ENCODE measurements around the gene DCAF7.

The DCAF7 gene

DNA sequence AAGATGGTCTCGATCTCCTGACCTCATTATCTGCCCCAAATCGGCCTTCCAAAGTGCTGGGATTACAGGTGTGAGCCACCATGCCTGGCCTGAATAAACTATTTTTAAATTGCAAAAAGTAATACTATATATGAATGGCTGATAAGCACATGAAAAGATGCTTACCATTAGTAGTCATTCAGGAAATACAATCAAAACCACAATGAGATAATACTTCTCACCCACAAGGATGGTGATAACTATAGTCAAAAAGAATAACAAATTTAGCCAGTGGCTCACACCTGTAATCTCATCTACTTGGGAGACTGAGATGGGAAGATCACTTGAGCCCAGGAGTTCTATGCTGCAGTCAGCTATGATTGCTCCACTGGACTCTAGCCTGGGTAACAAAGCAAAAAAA, 48.0 kb downstream of the DCAF7 start:
- peaks cover 9% of the 10 kb centered on the region for H3K4me1 ChIP-seq (ENCODE audit: insufficient read depth, low read length)
- no peaks in the 10 kb centered on the region for H3K9me3 ChIP-seq (ENCODE audit: insufficient read depth, low read depth, low read length)
- H3K27ac ChIP-seq (ENCODE audit: low read depth, low read length): no peak overlapping the region
- no peak overlapping the region for H3K4me3 ChIP-seq (ENCODE audit: low read length)
- 0 out of 2 replicates have a peak, but pooled peaks cover 1% of the 10 kb centered on the region for H3K36me3 ChIP-seq (ENCODE audit: insufficient read depth, low read length)
- no peak overlapping the region for H3K9ac ChIP-seq (ENCODE audit: low read depth, low read length)
- 93% methylated on average over 2 of the region's 2 CpGs for WGBS
- no peaks in the 10 kb centered on the region for H3K27me3 ChIP-seq (ENCODE audit: insufficient read depth, low read length)

- WGBS: 2% methylated on average over 61 of the region's 61 CpGs
- H3K27me3 ChIP-seq (ENCODE audit: insufficient read depth, low read length): no peaks in the 10 kb centered on the region
- H3K9ac ChIP-seq (ENCODE audit: low read depth, low read length): peak within 1 kb of the TSS; percentile 85
- H3K27ac ChIP-seq (ENCODE audit: low read depth, low read length): peak within 1 kb of the TSS; percentile 49
- peaks cover 9% of the 10 kb centered on the region for H3K4me1 ChIP-seq (ENCODE audit: insufficient read depth, low read length)
- peak within 1 kb of the TSS; percentile 80 for H3K4me3 ChIP-seq (ENCODE audit: low read length)
- peaks cover 17% of the 10 kb centered on the region for H3K36me3 ChIP-seq (ENCODE audit: insufficient read depth, low read length)
- H3K9me3 ChIP-seq (ENCODE audit: insufficient read depth, low read depth, low read length): no peaks in the 10 kb centered on the region
These were observed 50.5 kb downstream of the DCAF7 start, which contains the start of gene TACO1 for GRCh38 chr17:63600569-63601438. Gene TACO1 (plus strand): TSS chr17:63600895. CDS start chr17:63601084, 189 bp downstream.

DNA sequence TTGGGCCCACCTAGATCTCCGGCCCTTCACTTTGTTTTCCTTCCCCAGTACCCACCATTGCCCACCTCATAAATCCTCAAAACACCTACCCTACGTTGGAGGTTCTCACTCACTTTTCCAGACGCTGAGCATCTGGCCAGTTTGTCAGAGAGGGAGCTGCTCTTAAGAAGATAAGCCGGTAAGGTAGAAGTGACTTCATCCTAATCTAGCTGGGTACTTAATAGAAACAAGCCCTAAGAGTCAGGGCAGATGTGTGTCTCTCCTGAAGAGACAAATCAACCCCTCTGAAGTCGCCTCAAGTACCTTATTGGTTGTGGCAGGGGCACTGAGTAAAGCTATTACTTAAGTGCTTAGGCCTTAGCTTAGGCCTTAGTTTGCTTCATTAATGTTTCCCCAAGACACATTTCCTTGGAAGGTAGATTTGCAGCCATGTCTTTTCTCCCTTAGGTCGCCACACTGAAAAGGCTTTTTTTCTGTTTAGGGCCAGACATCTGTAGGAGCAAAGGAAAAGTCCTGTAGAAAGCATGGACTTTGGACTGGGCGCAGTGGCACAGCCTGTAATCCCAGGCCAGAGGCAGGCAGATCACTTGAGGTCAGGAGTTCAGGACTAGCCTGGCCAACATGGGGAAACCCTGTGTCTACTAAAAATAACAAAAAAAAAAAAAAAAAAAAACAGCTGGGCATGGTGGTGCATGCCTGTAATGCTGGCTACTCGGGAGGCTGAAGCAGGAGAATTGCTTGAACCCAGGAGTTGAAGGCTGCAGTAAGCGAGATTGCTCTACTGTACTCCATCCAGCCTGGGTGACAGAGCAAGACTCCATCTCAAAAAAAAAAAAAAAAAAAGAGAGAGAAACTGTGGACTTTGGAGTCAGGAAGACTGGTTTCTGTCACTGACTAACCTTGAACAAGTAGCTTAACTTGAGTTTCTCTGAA, 51.4 kb downstream of the DCAF7 start:
- Histone ChIP-seq H3K27me3 (ENCODE audit: insufficient read depth, low read length) (no peaks in the 10 kb centered on the region), H3K27ac (ENCODE audit: low read depth, low read length) (no peak overlapping the region)
- 65% methylated on average over 9 of the region's 9 CpGs for WGBS

GRCh38 chr17:63609816-63610573, 59.7 kb downstream of the DCAF7 start:
- Histone ChIP-seq H3K4me3 (ENCODE audit: low read length) (no peak overlapping the region), H3K4me1 (ENCODE audit: insufficient read depth, low read length) (no peaks in the 10 kb centered on the region), H3K9ac (ENCODE audit: low read depth, low read length) (no peak overlapping the region), H3K27me3 (ENCODE audit: insufficient read depth, low read length) (no peaks in the 10 kb centered on the region), H3K27ac (ENCODE audit: low read depth, low read length) (no peak overlapping the region), H3K36me3 (ENCODE audit: insufficient read depth, low read length) (peaks cover 46% of the 10 kb centered on the region), H3K9me3 (ENCODE audit: insufficient read depth, low read depth, low read length) (no peaks in the 10 kb centered on the region)
- WGBS: 94% methylated on average over 6 of the region's 6 CpGs

More for the DNA sequence above, 51.4 kb downstream of the DCAF7 start:
- Histone ChIP-seq H3K4me1 (ENCODE audit: insufficient read depth, low read length) (peaks cover 9% of the 10 kb centered on the region), H3K4me3 (ENCODE audit: low read length) (peak overlapping the region; percentile 80), H3K36me3 (ENCODE audit: insufficient read depth, low read length) (peaks cover 26% of the 10 kb centered on the region), H3K9ac (ENCODE audit: low read depth, low read length) (peak overlapping the region; percentile 85), H3K9me3 (ENCODE audit: insufficient read depth, low read depth, low read length) (no peaks in the 10 kb centered on the region)

DNA sequence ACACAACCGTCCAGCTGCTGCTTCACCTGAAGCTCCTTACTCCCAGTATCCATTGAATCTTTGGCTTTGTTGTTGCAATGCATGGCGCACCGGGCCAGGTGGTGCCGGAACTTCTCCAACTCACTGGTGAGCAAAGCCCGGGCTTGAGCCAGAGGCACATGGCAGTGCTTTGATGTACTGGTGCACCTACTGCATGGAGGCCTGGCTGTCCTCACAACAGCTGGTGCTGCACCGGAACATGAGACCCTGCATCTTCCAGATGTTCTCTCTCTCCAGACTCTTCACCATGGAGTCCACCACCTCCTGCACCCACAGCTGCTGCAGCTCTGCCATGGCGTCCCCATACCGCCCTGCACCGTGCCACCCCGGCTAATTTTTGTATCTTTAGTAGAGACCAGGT, 60.6 kb downstream of the DCAF7 start:
- H3K36me3 ChIP-seq (ENCODE audit: insufficient read depth, low read length): peaks cover 38% of the 10 kb centered on the region
- no peaks in the 10 kb centered on the region for H3K4me1 ChIP-seq (ENCODE audit: insufficient read depth, low read length)
- no peak overlapping the region for H3K4me3 ChIP-seq (ENCODE audit: low read length)
- H3K27ac ChIP-seq (ENCODE audit: low read depth, low read length): no peak overlapping the region
- H3K27me3 ChIP-seq (ENCODE audit: insufficient read depth, low read length): no peaks in the 10 kb centered on the region
- 95% methylated on average over 10 of the region's 10 CpGs for WGBS
- H3K9me3 ChIP-seq (ENCODE audit: insufficient read depth, low read depth, low read length): no peaks in the 10 kb centered on the region
- no peak overlapping the region for H3K9ac ChIP-seq (ENCODE audit: low read depth, low read length)

DNA sequence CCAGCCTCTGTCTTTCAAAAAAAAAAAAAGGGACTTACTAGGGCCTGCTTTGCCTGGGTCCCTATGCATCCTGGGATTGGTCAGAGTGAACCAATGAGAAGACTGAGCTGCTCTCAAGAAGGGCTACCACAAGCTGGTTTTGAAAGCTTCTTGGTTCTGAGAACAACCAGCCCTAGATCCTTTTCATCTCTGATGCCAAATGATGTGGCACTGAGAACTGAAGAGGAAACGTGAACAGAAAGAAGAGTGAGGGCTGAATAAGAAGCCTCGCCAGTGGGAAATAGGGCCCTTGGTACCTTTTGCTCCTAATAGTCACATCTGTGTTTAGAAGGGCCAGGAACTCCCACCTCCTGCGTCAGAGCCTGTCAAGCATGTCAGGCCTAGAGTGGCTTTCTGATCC, 61.1 kb downstream of the DCAF7 start:
- Histone ChIP-seq H3K27me3 (ENCODE audit: insufficient read depth, low read length) (no peaks in the 10 kb centered on the region), H3K36me3 (ENCODE audit: insufficient read depth, low read length) (peaks cover 33% of the 10 kb centered on the region), H3K27ac (ENCODE audit: low read depth, low read length) (no peak overlapping the region), H3K9me3 (ENCODE audit: insufficient read depth, low read depth, low read length) (no peaks in the 10 kb centered on the region), H3K9ac (ENCODE audit: low read depth, low read length) (no peak overlapping the region), H3K4me3 (ENCODE audit: low read length) (no peak overlapping the region), H3K4me1 (ENCODE audit: insufficient read depth, low read length) (no peaks in the 10 kb centered on the region)
- 92% methylated on average over 3 of the region's 3 CpGs for WGBS

- 85% methylated on average over 2 of the region's 2 CpGs for WGBS
- H3K9me3 ChIP-seq (ENCODE audit: insufficient read depth, low read depth, low read length): no peaks in the 10 kb centered on the region
- no peaks in the 10 kb centered on the region for H3K4me1 ChIP-seq (ENCODE audit: insufficient read depth, low read length)
- no peak overlapping the region for H3K27ac ChIP-seq (ENCODE audit: low read depth, low read length)
- H3K4me3 ChIP-seq (ENCODE audit: low read length): no peak overlapping the region
- H3K9ac ChIP-seq (ENCODE audit: low read depth, low read length): no peak overlapping the region
- no peaks in the 10 kb centered on the region for H3K27me3 ChIP-seq (ENCODE audit: insufficient read depth, low read length)
- peaks cover 10% of the 10 kb centered on the region for H3K36me3 ChIP-seq (ENCODE audit: insufficient read depth, low read length)
These were observed 63.4 kb downstream of the DCAF7 start for GRCh38 chr17:63613663-63614062.

- Histone ChIP-seq H3K27ac (ENCODE audit: low read depth, low read length) (peak overlapping the region; percentile 85), H3K36me3 (ENCODE audit: insufficient read depth, low read length) (no peaks in the 10 kb centered on the region), H3K9me3 (ENCODE audit: insufficient read depth, low read depth, low read length) (no peaks in the 10 kb centered on the region), H3K27me3 (ENCODE audit: insufficient read depth, low read length) (no peaks in the 10 kb centered on the region), H3K9ac (ENCODE audit: low read depth, low read length) (peak overlapping the region; percentile 61), H3K4me1 (ENCODE audit: insufficient read depth, low read length) (peaks cover 11% of the 10 kb centered on the region), H3K4me3 (ENCODE audit: low read length) (peak overlapping the region; percentile 88)
- WGBS: 8% methylated on average over 8 of the region's 10 CpGs
These were observed 71.0 kb downstream of the DCAF7 start for GRCh38 chr17:63621229-63621683.

GRCh38 chr17:63621684-63622573, 71.7 kb downstream of the DCAF7 start, which contains the start of gene MAP3K3:
Gene MAP3K3 (plus strand): TSS chr17:63622417. CDS start chr17:63622760, 343 bp downstream.
- peaks cover 11% of the 10 kb centered on the region for H3K4me1 ChIP-seq (ENCODE audit: insufficient read depth, low read length)
- H3K36me3 ChIP-seq (ENCODE audit: insufficient read depth, low read length): no peaks in the 10 kb centered on the region
- H3K9me3 ChIP-seq (ENCODE audit: insufficient read depth, low read depth, low read length): no peaks in the 10 kb centered on the region
- H3K27me3 ChIP-seq (ENCODE audit: insufficient read depth, low read length): no peaks in the 10 kb centered on the region
- peak within 1 kb of the TSS; percentile 61 for H3K9ac ChIP-seq (ENCODE audit: low read depth, low read length)
- H3K27ac ChIP-seq (ENCODE audit: low read depth, low read length): peak within 1 kb of the TSS; percentile 85
- under 1% methylated on average over 75 of the region's 75 CpGs for WGBS
- peak within 1 kb of the TSS; percentile 88 for H3K4me3 ChIP-seq (ENCODE audit: low read length)

Data from HUES64 (cell line).